ENCODE measurements around the gene ADAT2. TPM values are rescaled to one million over a fixed set of nuclear protein-coding genes. Genes with fewer than 3 reads are reported as not detected.
A peak's percentile ranks its signal among the peaks of the same experiment; 100 is the strongest.

ADAT2 gene
- total and polyA plus RNA-seq, 8 donors = 1.1 to 20.0 (median 6.8) TPM; not detected in 1

DNA sequence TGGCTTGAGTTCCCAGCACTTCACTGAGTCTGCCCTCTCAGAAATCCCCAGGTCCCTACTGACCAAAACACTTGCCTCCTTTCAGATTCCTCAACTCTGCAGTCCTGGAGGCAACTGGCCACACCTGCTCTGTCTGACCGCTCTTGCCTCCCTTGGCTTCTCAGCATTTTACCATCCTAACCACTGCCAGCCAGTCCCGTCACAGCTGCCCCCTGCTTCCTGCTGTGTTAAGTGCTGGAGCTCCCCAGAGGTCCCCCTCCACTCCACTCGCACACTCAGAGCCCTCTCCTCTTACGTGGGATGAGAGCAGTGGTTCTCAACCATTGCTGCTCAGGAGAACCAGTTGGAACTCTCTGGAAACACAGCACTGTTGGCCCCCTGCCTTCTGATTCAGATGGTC, 20.5 kb downstream of the ADAT2 start:
- H3K9me3 ChIP-seq = no peaks in the 10 kb centered on the region
- no peaks in the 10 kb centered on the region for H3K4me1 ChIP-seq
- no peak overlapping the region for H3K4me3 ChIP-seq
- no peak for TF ChIP-seq POLR2AphosphoS5 (IDR thresholded peaks at IDR 0.05)
- no peak for TF ChIP-seq EP300 (IDR thresholded peaks at IDR 0.05)
- no peak for TF ChIP-seq POLR2A (IDR thresholded peaks at IDR 0.05)
- no peak for DNase-seq
- no peaks in the 10 kb centered on the region for H3K27me3 ChIP-seq
- H3K36me3 ChIP-seq = peaks cover 0 to 19% (median 6%) of the 10 kb centered on the region in 4 donors
- 90 to 100% (median 95%) methylated on average over 4 of the region's 4 CpGs for WGBS, 5 donors
- H3K27ac ChIP-seq = no peak overlapping the region
- intact Hi-C loops (cut with DNase I; ENCODE audit: low total_unique reads) = loop anchor here (10.0 kb wide), 1 partner anchor 735 kb away; no protein-coding TSS in a partner anchor

DNA sequence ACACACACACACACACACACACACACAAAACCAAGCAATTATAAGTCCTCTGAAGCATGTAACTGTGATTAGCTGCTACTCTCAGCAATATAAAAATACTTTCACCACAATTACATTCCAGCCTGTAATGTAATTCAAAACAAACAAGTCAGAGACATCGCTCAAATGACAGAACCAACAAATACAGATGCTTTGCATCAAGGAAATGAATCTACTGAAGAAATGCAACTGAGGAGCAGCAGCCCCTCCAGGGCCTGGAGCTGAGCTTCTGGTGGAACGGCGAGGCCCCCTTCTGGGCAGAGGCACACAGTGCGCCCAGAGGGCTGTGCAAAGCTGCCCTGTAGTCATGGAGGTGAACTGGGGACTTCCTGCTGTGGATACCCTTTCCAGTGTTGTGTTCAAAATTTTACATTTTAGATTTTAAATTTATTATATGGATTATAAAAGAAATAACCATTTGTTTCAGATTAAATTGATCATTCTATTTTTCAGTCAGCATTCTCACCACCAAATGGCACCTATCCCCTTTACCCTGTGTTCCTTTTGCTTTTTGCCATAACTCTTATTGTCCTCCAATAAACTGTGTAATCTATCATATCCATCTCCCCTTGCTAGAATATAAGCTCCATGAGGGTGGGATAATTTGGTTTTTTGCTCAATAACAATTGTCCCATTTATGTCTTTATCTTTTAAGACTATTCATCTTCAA, 23.2 kb downstream of the ADAT2 start:
- no peak overlapping the region for H3K27ac ChIP-seq
- no peaks in the 10 kb centered on the region for H3K27me3 ChIP-seq
- H3K4me1 ChIP-seq = no peaks in the 10 kb centered on the region
- 15 to 26% (median 18%) methylated on average over 4 of the region's 4 CpGs for WGBS, 5 donors
- peak; percentile 69 to 92 for DNase-seq
- H3K9me3 ChIP-seq = no peaks in the 10 kb centered on the region
- no peak overlapping the region for H3K4me3 ChIP-seq
- intact Hi-C loops (cut with DNase I; ENCODE audit: low total_unique reads) = loop anchor here (10.0 kb wide), 1 partner anchor 732 kb away; no protein-coding TSS in a partner anchor
- H3K36me3 ChIP-seq = peaks cover 0 to 7% (median 4%) of the 10 kb centered on the region in 4 donors
- TF ChIP-seq POLR2AphosphoS5 (IDR thresholded peaks at IDR 0.05) = peak in 1 of 3 donors; percentile 41
- TF ChIP-seq EP300 (IDR thresholded peaks at IDR 0.05) = no peak
- TF ChIP-seq, protein P1, sequence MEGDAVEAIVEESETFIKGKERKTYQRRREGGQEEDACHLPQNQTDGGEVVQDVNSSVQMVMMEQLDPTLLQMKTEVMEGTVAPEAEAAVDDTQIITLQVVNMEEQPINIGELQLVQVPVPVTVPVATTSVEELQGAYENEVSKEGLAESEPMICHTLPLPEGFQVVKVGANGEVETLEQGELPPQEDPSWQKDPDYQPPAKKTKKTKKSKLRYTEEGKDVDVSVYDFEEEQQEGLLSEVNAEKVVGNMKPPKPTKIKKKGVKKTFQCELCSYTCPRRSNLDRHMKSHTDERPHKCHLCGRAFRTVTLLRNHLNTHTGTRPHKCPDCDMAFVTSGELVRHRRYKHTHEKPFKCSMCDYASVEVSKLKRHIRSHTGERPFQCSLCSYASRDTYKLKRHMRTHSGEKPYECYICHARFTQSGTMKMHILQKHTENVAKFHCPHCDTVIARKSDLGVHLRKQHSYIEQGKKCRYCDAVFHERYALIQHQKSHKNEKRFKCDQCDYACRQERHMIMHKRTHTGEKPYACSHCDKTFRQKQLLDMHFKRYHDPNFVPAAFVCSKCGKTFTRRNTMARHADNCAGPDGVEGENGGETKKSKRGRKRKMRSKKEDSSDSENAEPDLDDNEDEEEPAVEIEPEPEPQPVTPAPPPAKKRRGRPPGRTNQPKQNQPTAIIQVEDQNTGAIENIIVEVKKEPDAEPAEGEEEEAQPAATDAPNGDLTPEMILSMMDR (IDR thresholded peaks at IDR 0.05) = peak in 5 of 7 experiments; percentile 74 to 90 (median 84)
- no peak for TF ChIP-seq POLR2A (IDR thresholded peaks at IDR 0.05)

DNA sequence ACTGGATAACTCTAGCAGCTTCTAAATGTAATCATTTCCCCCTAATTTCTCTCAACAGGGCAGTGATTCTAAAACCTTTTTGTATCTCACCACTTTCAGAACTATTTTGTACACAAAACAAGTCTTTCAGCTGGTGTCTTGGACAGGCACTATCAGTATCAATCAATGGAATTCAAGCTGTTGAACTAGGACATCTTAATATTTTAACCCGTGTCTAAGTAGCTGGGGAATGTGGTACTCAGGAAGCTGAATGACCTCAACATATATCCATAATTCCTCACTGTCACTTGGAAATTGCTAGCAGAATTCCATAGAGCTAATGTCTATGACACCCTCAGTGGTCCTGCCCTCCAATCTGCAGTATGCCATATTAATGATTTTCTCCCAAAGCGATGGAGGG, 24.5 kb downstream of the ADAT2 start:
- no peak overlapping the region for H3K27ac ChIP-seq
- TF ChIP-seq, protein P1 (IDR thresholded peaks at IDR 0.05) = no peak
- TF ChIP-seq POLR2AphosphoS5 (IDR thresholded peaks at IDR 0.05) (no peak), EP300 (IDR thresholded peaks at IDR 0.05) (no peak), POLR2A (IDR thresholded peaks at IDR 0.05) (no peak)
- H3K4me1 ChIP-seq = no peaks in the 10 kb centered on the region
- no peaks in the 10 kb centered on the region for H3K27me3 ChIP-seq
- no peak for DNase-seq
- no peaks in the 10 kb centered on the region for H3K9me3 ChIP-seq
- no peaks in the 10 kb centered on the region for H3K36me3 ChIP-seq
- H3K4me3 ChIP-seq = no peak overlapping the region
- 61 to 89% (median 82%) methylated on average over 2 of the region's 2 CpGs for WGBS, 5 donors
- intact Hi-C loops (cut with DNase I; ENCODE audit: low total_unique reads) = loop anchor here (10.0 kb wide), 1 partner anchor 731 kb away; no protein-coding TSS in a partner anchor

DNA sequence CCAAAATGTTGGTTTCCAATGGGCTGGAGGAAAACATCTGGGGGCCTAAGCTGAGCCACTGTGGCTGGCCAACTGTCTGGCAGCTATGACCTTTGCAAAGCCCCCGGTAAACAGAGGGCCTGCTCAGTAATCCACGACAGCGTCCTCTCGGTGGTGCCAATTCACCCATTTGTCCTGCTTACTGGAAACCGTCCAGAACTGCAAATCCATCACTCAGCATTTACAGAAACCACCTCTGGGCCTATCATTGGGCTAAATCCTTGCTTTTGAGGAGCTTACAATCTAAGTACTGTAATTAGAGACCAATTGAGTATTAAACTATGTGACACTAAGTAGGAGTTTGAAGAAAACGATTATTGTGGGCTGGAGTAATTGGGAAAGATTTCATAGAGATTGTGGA, 31.0 kb downstream of the ADAT2 start:
- TF ChIP-seq EP300 (IDR thresholded peaks at IDR 0.05) = no peak
- TF ChIP-seq POLR2AphosphoS5 (IDR thresholded peaks at IDR 0.05) = no peak
- TF ChIP-seq, protein P1 (IDR thresholded peaks at IDR 0.05) = no peak
- TF ChIP-seq POLR2A (IDR thresholded peaks at IDR 0.05) = no peak
- H3K27me3 ChIP-seq = no peaks in the 10 kb centered on the region
- no peaks in the 10 kb centered on the region for H3K4me1 ChIP-seq
- no peak overlapping the region for H3K4me3 ChIP-seq
- H3K36me3 ChIP-seq = no peaks in the 10 kb centered on the region
- no peaks in the 10 kb centered on the region for H3K9me3 ChIP-seq
- 75 to 84% (median 79%) methylated on average over 6 of the region's 6 CpGs for WGBS, 5 donors
- no peak for DNase-seq
- intact Hi-C loops (cut with DNase I; ENCODE audit: low total_unique reads) = no loop called here
- no peak overlapping the region for H3K27ac ChIP-seq

DNA sequence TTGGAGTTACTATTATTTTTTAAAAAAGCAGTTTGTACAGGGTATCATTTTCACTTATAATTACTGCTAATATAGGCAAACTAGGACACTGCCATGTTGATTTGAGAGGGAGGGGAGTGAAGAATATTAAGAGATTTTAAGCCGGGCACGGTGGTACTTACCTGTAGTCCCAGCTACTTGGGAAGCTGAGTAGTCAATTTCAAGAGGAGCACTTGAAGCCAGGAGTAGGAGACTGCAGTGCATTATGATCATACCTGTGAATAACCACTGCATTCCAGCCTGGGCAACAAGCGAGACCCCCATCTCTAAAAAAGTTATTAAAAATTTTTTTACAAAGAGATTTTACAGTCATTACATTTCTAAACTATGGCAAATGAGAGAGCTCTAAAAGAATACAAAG, 35.7 kb downstream of the ADAT2 start:
- WGBS, 5 donors = 95 to 98% (median 97%) methylated on average over 3 of the region's 3 CpGs
- Histone ChIP-seq H3K4me1 (peaks cover 0 to 7% (median 0%) of the 10 kb centered on the region in 4 donors), H3K4me3 (no peak overlapping the region), H3K36me3 (no peaks in the 10 kb centered on the region), H3K27me3 (no peaks in the 10 kb centered on the region), H3K9me3 (no peaks in the 10 kb centered on the region), H3K27ac (no peak overlapping the region)
- intact Hi-C loops (cut with DNase I; ENCODE audit: low total_unique reads) = no loop called here
- TF ChIP-seq EP300 (IDR thresholded peaks at IDR 0.05) (no peak), POLR2AphosphoS5 (IDR thresholded peaks at IDR 0.05) (no peak), POLR2A (IDR thresholded peaks at IDR 0.05) (no peak)
- TF ChIP-seq, protein P1 (IDR thresholded peaks at IDR 0.05) = no peak
- DNase-seq = no peak

Data from stomach (tissue), 9 donors.